ENCODE measurements around the gene ERC2.

The ERC2 gene

GRCh38 chr3:55723653-55724406 is 744.4 kb downstream of the ERC2 start:
- no peak for DNase-seq (ENCODE audit: low read depth in 1 of 2, low spot score in 1 of 2)

DNA sequence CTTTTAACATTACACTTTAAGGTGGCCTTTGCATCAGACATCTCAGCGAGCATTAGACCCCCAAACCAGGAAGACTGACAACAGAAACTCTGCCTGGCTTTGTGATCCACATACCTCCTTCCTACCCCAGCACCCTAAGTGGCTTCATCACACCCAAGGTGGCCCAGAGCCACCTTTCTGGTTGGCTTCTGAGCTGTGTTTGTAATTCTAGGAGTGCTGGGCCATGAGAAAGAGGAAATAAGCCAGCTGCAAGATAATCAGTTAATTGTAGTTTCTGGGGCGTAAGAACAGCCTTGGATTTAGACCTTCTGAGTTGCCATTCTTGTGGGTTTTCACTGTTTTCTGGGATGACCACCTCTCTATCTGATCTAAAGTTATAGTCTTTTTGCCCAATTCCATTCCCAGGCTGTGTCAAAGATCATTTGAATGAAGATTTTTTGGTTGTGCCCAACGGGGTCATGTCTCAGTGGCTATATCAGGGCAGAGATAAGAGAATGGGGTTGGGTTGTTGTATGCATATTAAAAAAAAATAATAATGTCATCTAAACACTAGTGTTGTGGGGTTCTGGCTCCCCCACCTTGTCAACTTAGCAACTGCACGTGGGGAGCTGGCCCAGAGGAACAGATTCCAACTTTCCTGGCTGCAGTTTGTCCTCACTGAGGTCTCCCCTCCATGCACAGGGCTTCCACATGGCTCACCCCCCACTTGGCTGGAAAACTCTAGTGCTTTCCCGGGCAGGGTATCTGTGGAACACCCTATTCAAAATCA is 746.4 kb downstream of the ERC2 start:
- no peak for DNase-seq (ENCODE audit: low read depth in 1 of 2, low spot score in 1 of 2)

DNA sequence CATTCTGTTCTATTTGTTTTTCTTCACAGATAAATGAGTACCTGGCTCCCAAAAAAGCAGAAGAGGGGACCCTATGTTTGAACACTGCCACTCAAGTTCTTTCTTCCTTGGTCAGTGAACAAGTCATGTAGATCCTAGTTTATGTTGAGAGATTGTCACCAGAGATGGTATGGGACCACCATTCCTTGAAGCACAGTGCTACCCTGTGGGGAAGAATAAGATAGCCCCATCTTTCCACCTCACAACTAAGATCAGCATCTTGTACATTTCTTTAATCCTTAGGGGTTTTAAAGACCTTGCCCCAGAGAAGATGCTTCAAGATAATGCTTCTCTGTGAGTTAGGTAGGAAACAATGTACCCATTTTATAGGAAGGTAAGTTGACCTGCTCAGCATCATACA is 747.7 kb downstream of the ERC2 start:
- no peak for DNase-seq (ENCODE audit: low read depth in 1 of 2, low spot score in 1 of 2)

DNA sequence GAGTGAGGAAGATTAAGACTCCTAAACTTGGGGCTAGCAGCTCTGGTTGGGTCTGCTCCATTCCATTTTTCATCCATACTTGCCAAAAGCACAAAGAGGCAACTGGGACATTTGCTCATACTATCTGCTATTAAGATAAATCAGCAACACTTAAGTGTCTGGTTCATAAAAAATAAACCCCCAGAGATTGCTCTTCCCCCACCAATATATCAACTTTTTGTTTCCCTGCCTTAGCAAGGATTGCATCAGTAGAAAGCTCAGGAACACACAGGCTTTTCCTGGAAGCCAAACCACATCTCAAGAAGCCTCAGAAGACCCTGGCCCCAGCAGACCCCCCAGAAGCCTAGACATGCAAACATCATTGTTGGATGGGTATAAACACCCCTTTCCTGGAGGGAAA is 748.8 kb downstream of the ERC2 start:
- DNase-seq (ENCODE audit: low read depth in 1 of 2, low spot score in 1 of 2) = no peak

DNA sequence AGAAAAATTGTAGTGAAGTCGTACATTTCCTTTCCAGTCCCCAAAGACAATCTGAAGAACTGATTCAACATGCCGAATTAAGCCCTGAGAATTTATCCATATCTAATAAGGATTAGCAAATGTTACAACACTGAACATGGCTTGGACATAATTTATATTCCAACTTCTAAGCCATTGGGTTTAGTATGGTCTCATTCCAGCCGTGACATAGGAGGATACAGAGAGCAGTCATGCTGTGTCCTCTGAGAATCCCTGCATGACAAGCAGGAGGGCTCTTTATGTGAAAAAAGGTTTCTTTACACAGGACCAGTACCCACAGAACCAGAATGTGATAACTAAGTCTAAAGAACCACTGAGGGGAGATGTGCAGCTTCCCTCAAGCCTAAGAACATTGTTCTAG is 749.3 kb downstream of the ERC2 start:
- DNase-seq (ENCODE audit: low read depth in 1 of 2, low spot score in 1 of 2) = no peak

DNA sequence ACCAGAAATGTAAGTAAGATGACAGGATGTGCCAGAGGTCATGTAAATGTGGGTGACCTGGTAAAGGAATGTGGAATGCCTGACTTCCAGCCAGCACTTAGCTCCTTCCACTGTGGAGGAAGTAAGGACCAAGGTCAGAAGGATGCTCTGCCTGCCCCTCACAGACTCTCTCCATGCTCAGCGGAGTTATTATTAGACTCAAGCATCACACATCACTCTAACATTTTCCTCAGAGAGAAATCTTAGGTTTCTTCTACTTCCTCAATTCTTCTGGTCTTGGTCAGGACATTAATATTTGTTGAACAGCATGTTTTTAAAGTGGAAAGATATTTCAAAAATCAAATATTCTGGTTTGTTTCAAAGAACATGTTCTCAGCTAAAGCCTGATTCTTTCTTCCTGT is 749.7 kb downstream of the ERC2 start:
- no peak for DNase-seq (ENCODE audit: low read depth in 1 of 2, low spot score in 1 of 2)

DNA sequence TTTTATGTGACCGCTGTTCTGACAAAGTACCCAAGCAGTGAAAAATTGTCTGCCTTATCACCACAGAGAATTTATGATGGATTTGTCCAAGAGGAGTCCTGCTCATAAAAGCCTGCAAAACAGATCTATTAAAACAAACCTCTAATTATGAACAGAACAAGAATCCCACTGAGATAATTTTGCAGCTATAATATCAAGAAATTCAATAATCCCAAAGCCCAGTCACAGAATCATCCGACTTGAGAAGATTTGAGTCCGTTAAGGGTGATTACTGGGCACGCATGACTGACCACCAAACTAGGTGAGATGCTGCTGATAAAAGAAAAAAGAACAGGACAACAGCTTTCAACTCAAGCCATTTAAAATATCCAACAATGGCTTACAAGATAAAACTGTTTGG is 750.2 kb downstream of the ERC2 start:
- DNase-seq (ENCODE audit: low read depth in 1 of 2, low spot score in 1 of 2) = no peak

- DNase-seq (ENCODE audit: low read depth in 1 of 2, low spot score in 1 of 2) = no peak
These were observed 750.8 kb downstream of the ERC2 start for GRCh38 chr3:55717481-55717880.

DNA sequence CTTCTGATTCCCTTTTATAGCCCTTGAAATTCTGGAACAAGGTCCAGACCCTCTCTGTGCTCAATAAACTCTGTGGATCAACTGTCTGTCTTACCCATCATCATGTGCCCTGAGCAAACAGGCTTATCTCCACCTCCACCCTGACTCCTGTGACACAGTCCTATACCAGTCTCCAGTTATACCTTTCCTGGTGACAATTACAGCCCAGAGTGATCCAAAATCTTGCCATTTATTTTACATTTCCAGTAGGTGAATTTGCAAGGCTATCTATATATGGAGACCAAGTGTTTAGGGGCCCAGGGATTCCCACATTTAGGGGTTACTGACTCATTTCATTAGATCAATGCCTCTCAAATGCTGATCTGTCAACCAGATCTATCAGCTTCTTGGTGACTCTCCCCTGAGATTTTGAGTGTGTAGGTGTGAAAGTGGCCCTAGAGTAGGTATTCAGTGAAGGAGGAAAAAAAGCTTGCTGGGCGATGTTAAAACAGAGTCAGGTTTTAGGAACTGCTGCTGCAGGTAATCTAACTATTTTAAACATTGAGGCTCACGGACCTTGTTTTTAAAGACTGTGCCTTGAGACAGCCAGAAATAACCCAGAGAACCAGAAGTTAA is 751.5 kb downstream of the ERC2 start:
- no peak for DNase-seq (ENCODE audit: low read depth in 1 of 2, low spot score in 1 of 2)

DNA sequence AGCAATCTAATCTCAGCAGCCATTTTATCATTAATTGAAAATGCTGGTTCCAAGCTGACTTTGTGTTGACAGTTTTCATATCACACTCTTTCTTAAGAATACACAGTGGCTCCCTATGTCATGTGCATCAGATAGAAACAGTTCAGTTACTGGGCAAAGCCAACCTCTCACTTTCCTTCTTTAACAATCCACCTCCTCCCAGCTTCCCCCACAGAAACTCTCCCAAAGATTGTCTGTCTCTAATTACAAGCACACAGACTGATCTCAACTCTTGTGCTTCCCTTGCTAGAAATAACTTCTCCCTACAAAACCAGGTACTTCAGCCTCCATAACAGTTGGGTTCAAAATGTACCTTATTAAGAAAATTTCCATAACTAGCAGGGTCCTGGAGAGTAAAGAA is 752.2 kb downstream of the ERC2 start:
- no peak for DNase-seq (ENCODE audit: low read depth in 1 of 2, low spot score in 1 of 2)

GRCh38 chr3:55714057-55714456 is 754.2 kb downstream of the ERC2 start:
- no peak for DNase-seq (ENCODE audit: low read depth in 1 of 2, low spot score in 1 of 2)

GRCh38 chr3:55711646-55712045 is 756.6 kb downstream of the ERC2 start:
- DNase-seq (ENCODE audit: low read depth in 1 of 2, low spot score in 1 of 2) = no peak

DNA sequence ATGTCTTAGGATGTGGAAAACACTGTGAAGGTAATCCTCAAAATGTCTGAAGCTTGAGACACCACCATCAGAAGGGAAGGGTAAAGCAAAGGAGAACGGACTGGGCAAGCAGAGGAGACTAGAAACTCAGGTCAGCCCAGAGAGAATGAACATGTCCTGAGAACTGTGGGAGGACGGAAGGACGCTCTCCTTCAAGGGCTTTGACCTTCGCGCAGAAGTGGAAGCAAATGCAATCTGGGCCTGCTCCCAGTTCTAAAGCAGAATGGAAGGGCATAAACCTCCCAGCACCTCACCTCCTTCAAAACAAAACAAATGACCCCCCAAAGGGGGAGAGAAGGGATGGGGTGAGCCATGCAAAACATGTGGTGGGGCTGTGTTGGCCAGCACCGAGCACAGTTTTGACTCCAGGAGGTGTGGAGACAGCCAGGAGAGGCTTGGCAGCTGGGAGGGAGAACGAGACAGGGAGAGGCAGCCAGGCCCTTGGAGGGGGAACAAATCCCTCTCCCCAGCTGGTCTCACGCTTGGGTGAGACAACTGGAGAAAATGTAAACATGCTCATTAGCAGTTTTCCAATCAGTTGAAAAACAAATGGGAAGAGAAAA is 758.8 kb downstream of the ERC2 start:
- DNase-seq (ENCODE audit: low read depth in 1 of 2, low spot score in 1 of 2) = no peak

- no peak for DNase-seq (ENCODE audit: low read depth in 1 of 2, low spot score in 1 of 2)
These were observed 759.3 kb downstream of the ERC2 start for GRCh38 chr3:55708921-55709320.

- no peak for DNase-seq (ENCODE audit: low read depth in 1 of 2, low spot score in 1 of 2)
These were observed 760.0 kb downstream of the ERC2 start for GRCh38 chr3:55708242-55708641.

DNA sequence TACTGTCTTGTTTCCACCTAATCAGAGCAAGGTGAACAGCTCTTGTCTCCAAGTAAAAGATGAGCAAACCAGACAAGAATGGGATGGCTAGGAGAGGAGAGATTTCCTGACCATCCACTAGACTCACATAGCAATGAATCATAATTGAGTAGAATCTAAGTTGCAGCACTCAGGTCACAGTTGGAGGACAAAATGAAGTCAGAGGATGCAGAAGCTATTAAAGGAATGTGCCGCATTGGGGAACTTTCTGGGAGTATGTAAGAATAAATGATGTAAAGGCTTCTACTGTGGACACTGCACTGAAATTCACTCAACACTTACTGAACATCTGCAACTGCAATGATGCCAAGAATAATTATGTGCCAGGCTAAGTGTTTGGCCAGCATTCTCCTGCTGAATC is 763.7 kb downstream of the ERC2 start:
- DNase-seq (ENCODE audit: low read depth in 1 of 2, low spot score in 1 of 2) = no peak

DNA sequence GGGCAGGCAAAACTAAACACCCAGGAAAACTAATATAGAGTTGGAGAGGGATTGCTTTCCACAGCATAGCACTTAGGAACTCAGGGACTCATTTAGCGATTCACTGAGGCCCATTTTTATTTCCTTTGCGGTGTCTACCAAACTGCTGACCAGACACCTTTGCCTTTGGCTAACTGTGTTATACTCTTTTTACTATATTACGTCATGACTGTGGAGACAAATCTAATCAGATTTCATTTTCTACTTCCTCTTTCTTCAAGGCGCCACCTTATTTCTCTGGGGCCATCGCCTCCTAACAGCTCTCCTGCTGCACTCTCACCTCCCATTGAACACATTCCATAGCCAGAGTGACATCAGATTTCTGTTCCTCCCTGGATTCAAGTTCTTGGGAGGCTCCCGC is 765.4 kb downstream of the ERC2 start:
- no peak for DNase-seq (ENCODE audit: low read depth in 1 of 2, low spot score in 1 of 2)

GRCh38 chr3:55701997-55702396 is 766.3 kb downstream of the ERC2 start:
- no peak for DNase-seq (ENCODE audit: low read depth in 1 of 2, low spot score in 1 of 2)

GRCh38 chr3:55698831-55699230 is 769.4 kb downstream of the ERC2 start:
- DNase-seq (ENCODE audit: low read depth in 1 of 2, low spot score in 1 of 2) = no peak

- DNase-seq (ENCODE audit: low read depth in 1 of 2, low spot score in 1 of 2) = no peak
These were observed 770.9 kb downstream of the ERC2 start for GRCh38 chr3:55697177-55697865.

DNA sequence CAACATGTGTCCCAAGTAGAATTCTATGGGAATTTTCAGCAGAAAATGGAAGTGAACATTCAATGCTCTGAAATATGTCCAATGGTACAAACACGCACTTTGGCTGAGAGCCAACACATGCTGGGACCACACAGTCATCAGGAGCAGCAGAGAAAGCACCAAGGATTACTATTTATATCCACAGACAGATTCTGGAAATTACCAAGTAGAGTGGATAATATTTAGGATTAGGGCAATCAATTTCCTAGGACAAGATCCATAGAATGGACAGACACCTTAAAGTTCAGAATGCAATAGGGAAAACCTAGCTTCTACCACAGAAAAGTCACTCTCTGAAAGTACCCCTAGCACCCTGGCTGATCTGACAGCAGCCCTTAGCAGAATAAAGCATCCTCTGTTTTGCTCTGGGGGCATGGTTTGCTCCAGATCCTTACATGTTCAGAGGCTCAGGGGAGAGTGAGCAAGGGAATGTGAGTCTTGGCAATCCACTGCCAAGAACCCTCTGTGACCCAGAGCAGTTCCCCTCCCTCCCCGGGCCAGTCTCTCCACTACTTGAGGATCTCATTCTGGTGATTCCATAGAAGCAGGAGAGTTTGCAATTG is 775.2 kb downstream of the ERC2 start:
- DNase-seq (ENCODE audit: low read depth in 1 of 2, low spot score in 1 of 2) = no peak

All from activated T-helper 1 cell treated with anti-CD3 and anti-CD28 coated beads, Interleukin-2, amount 50 U/mL, for 16 hours (primary cell).